Thyroid gland (tissue), 4 donors: ENCODE data around the gene MAVS.
"Not testable (repeated sequence)": the region's sequence is repeated elsewhere in the genome, so short reads cannot be mapped to it uniquely, and the experiment has no call there.

Experiments used
- CTCF ChIP-seq, 6 experiments: fragments of 200-600 bp in 3 of 6; fragments of 450-650 bp in 3 of 6; sonication (generic) in 3 of 6; IDR thresholded peaks; one replicate each; pipeline ENCODE4 v1.5.1; 2016 to 2019; ENCODE audit warnings: antibody characterized with exemption in 6 of 6, mild to moderate bottlenecking in 2 of 6, inconsistent platforms in 1 of 6, moderate library complexity in 1 of 6
- POLR2A ChIP-seq, 2 donors: fragments of 450-650 bp; IDR thresholded peaks; one replicate each; pipeline ENCODE4 v1.6.1; 2017; ENCODE audit warnings: antibody characterized with exemption in 2 of 2, mild to moderate bottlenecking in 2 of 2, moderate library complexity in 1 of 2

DNA sequence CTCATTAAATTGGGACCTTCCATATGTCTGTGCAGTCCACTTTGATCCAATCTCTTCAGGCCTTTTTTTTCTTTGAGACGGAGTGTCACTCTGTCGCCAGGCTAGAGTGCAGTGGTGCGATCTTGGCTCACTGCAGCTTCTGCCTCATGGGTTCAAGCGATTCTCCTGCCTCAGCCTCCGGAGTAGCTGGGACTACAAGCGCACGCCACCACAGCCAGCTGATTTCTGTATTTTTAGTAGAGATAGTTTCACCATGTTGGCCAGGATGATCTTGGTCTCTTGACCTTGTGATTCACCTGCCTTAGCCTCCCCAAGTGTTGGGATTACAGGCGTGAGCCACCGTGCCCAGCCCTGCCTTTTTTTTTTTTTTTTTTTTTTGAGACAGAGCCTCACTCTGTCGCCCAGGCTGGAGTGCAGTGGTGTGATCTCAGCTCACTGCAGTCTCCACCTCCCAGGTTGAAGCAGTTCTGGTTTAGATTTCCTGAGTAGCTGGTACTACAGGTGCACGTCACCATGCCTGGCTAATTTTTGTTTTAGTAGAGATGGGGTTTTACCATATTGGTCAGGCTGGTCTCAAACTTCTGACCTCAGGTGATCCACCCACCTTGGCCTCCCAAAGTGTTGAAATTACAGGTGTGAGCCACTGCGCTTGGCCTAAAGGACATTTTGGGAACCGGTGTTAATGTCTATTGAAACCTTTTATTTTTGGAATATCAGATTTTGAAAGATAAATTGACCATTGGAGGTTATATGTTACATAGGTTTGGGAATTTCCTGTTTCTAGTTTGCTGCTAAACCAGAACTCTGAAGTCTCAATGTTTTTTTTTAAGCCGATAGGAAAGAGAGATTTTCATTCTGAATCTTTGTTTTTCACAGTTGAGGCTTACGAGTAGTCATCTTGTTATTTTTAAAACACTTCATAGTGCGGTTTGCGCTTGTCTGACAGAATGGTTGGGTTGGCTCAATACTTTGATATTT is 60.4 kb downstream of the MAVS start:
- not testable (repeated sequence) for TF ChIP-seq CTCF, POLR2A (IDR thresholded peaks at IDR 0.05)
